Loucy (cell line): ENCODE data around the gene TRMT10C.
"Not testable (repeated sequence)": the region's sequence is repeated elsewhere in the genome, so short reads cannot be mapped to it uniquely, and the experiment has no call there.

Source experiments
- H2AFZ ChIP-seq: fragments of 200-600 bp; sonication (generic); 2 replicates; pipeline ENCODE4 v1.6.0; 2016; ENCODE audit warnings: antibody characterized with exemption, mild to moderate bottlenecking, low read length, moderate library complexity
- H3F3A ChIP-seq: fragments of 200-600 bp; 2 replicates; pipeline ENCODE4 v1.6.0; 2016; ENCODE audit warnings: antibody characterized with exemption, low read depth, mild to moderate bottlenecking
- H3K27me3 ChIP-seq: fragments of 200-600 bp; sonication (generic); 2 replicates; pipeline ENCODE4 v1.6.1; 2014; ENCODE audit warnings: low read length, mild to moderate bottlenecking; ENCODE audit not compliant: insufficient read depth, poor library complexity, severe bottlenecking
- H3K36me3 ChIP-seq: fragments of 200-600 bp; sonication (generic); 2 replicates; pipeline ENCODE4 v1.6.1; 2016; ENCODE audit warnings: low read length; ENCODE audit not compliant: insufficient read depth
- H3K4me1 ChIP-seq: fragments of 200-600 bp; sonication (generic); 2 replicates; pipeline ENCODE4 v1.5.1; 2014; ENCODE audit warnings: low read length, mild to moderate bottlenecking; ENCODE audit not compliant: insufficient read depth, poor library complexity, severe bottlenecking
- H3K4me2 ChIP-seq: fragments of 200-600 bp; sonication (generic); 2 replicates; pipeline ENCODE4 v1.6.0; 2014; ENCODE audit warnings: antibody characterized with exemption, low read length, low read depth, mild to moderate bottlenecking; ENCODE audit not compliant: poor library complexity, severe bottlenecking
- H3K4me3 ChIP-seq: fragments of 200-600 bp; sonication (generic); 2 replicates; pipeline ENCODE4 v1.5.1; 2014; ENCODE audit warnings: low read length, mild to moderate bottlenecking, mixed read lengths; ENCODE audit not compliant: poor library complexity, severe bottlenecking
- H3K79me2 ChIP-seq: fragments of 200-600 bp; sonication (generic); 2 replicates; pipeline ENCODE4 v1.6.1; 2014; ENCODE audit warnings: low read length; ENCODE audit not compliant: insufficient read depth
- H3K9ac ChIP-seq: fragments of 200-600 bp; sonication (generic); 2 replicates; pipeline ENCODE4 v1.6.0; 2014; ENCODE audit warnings: mild to moderate bottlenecking, low read depth, low read length, moderate library complexity; ENCODE audit not compliant: poor library complexity, severe bottlenecking
- H3K9me2 ChIP-seq: fragments of 200-600 bp; sonication (generic); replicated peaks from 2 replicates; pipeline ENCODE4 v1.6.1; 2016; ENCODE audit warnings: low read depth, low read length, mixed read lengths
- H3K9me3 ChIP-seq: fragments of 200-600 bp; sonication (generic); 2 replicates; pipeline ENCODE4 v1.6.1; 2014; ENCODE audit warnings: mild to moderate bottlenecking, antibody characterized with exemption, low read length, low read depth; ENCODE audit not compliant: insufficient read depth
- H4K20me1 ChIP-seq: fragments of 200-600 bp; sonication (generic); 2 replicates; pipeline ENCODE4 v1.6.0; 2014; ENCODE audit warnings: antibody characterized with exemption, low read length, mild to moderate bottlenecking; ENCODE audit not compliant: insufficient read depth, poor library complexity, severe bottlenecking
- EZH2phosphoT487 ChIP-seq: fragments of 200-600 bp; IDR thresholded peaks from 2 replicates; pipeline ENCODE4 v1.6.1; 2018; ENCODE audit warnings: antibody characterized with exemption, mild to moderate bottlenecking, moderate library complexity, borderline replicate concordance
- TF ChIP-seq, protein P1 (sequence below): fragments of 200-600 bp; sonication (generic); conservative IDR thresholded peaks from 2 replicates; pipeline ENCODE4 v1.5.1; 2014; ENCODE audit warnings: mild to moderate bottlenecking, antibody characterized with exemption, low read length

The TRMT10C gene

GRCh38 chr3:101603184-101603583, 41.5 kb downstream of the TRMT10C start:
- Histone ChIP-seq H4K20me1 (no peaks in the 10 kb centered on the region), H2AFZ (no peak overlapping the region), H3K27me3 (no peaks in the 10 kb centered on the region), H3K9ac (no peak overlapping the region), H3K4me3 (no peak overlapping the region), H3F3A (no peaks in the 10 kb centered on the region), H3K9me2 (no peaks in the 10 kb centered on the region), H3K79me2 (no peaks in the 10 kb centered on the region), H3K4me1 (no peaks in the 10 kb centered on the region), H3K9me3 (no peaks in the 10 kb centered on the region), H3K4me2 (no peak overlapping the region), H3K36me3 (no peaks in the 10 kb centered on the region)
- TF ChIP-seq, protein P1, sequence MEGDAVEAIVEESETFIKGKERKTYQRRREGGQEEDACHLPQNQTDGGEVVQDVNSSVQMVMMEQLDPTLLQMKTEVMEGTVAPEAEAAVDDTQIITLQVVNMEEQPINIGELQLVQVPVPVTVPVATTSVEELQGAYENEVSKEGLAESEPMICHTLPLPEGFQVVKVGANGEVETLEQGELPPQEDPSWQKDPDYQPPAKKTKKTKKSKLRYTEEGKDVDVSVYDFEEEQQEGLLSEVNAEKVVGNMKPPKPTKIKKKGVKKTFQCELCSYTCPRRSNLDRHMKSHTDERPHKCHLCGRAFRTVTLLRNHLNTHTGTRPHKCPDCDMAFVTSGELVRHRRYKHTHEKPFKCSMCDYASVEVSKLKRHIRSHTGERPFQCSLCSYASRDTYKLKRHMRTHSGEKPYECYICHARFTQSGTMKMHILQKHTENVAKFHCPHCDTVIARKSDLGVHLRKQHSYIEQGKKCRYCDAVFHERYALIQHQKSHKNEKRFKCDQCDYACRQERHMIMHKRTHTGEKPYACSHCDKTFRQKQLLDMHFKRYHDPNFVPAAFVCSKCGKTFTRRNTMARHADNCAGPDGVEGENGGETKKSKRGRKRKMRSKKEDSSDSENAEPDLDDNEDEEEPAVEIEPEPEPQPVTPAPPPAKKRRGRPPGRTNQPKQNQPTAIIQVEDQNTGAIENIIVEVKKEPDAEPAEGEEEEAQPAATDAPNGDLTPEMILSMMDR, result no peak
- no peak for TF ChIP-seq EZH2phosphoT487

DNA sequence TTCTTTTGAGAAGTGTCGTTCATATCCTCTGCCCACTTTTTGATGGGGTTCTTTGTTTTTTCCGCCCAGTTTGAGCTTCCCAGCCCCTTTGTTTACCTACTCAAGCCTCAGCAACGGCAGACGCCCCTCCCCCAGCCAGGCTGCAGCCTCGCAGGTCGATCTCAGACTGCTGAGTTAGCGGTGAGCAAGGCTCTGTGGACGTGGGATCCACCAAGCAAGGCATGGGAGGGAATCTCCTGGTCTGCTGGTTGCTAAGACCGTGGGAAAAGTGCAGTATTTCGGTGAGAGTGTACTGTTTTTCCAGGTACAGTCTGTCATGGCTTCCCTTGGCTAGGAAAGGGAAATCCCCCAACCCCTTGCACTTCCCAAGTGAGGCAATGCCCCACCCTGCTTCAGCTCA, 43.7 kb downstream of the TRMT10C start:
- H3K36me3 ChIP-seq, H3K9me3 ChIP-seq, H2AFZ ChIP-seq, H3K79me2 ChIP-seq, H3K9ac ChIP-seq, H3K9me2 ChIP-seq, H3F3A ChIP-seq, H3K4me3 ChIP-seq, H3K27me3 ChIP-seq, H4K20me1 ChIP-seq, H3K4me1 ChIP-seq, H3K4me2 ChIP-seq: not testable (repeated sequence)

- no peak overlapping the region for H2AFZ ChIP-seq
- H3K4me3 ChIP-seq, result no peak overlapping the region
- H3K36me3 ChIP-seq, result no peaks in the 10 kb centered on the region
- H3F3A ChIP-seq, result no peaks in the 10 kb centered on the region
- H3K4me2 ChIP-seq, result no peak overlapping the region
- H3K9me2 ChIP-seq, result no peaks in the 10 kb centered on the region
- H3K9me3 ChIP-seq, result no peaks in the 10 kb centered on the region
- no peaks in the 10 kb centered on the region for H3K79me2 ChIP-seq
- no peak overlapping the region for H3K9ac ChIP-seq
- H3K4me1 ChIP-seq, result no peaks in the 10 kb centered on the region
- TF ChIP-seq, protein P1, result no peak
- TF ChIP-seq EZH2phosphoT487, result no peak
- H4K20me1 ChIP-seq, result no peaks in the 10 kb centered on the region
- H3K27me3 ChIP-seq, result no peaks in the 10 kb centered on the region
These were observed 49.4 kb downstream of the TRMT10C start for GRCh38 chr3:101611023-101611422.

GRCh38 chr3:101613014-101613413, 51.3 kb downstream of the TRMT10C start:
- H3K4me3 ChIP-seq, H3K4me1 ChIP-seq, H3K9ac ChIP-seq, H3K27me3 ChIP-seq, H2AFZ ChIP-seq, H3F3A ChIP-seq, H3K4me2 ChIP-seq, H3K9me3 ChIP-seq, H3K9me2 ChIP-seq, H3K36me3 ChIP-seq, H3K79me2 ChIP-seq, H4K20me1 ChIP-seq: not testable (repeated sequence)
